DMS153 treated with DMSO at 0.1 percent for 48 hours (cell line): ENCODE results near the gene CABLES1.

Experiments
- DNase-seq: peaks from one replicate; lab custom pipeline; 2025; ENCODE audit not compliant: unreplicated experiment; lab: John Stamatoyannopoulos, UW

CABLES1 gene

GRCh38 chr18:23217781-23218180 is 82.5 kb downstream of the CABLES1 start:
- DNase-seq, result no peak

- no peak for DNase-seq
Observed at GRCh38 chr18:23220355-23220754, 85.1 kb downstream of the CABLES1 start.

GRCh38 chr18:23223641-23224040 is 88.4 kb downstream of the CABLES1 start:
- DNase-seq, result no peak

- DNase-seq, result no peak
Observed at GRCh38 chr18:23225503-23225902, 90.2 kb downstream of the CABLES1 start.

GRCh38 chr18:23226391-23226790 is 91.1 kb downstream of the CABLES1 start:
- DNase-seq, result no peak

- DNase-seq, result no peak
Observed at GRCh38 chr18:23226930-23227725, 91.8 kb downstream of the CABLES1 start.

GRCh38 chr18:23227726-23228070 is 92.4 kb downstream of the CABLES1 start:
- peak; percentile 13 for DNase-seq

GRCh38 chr18:23228102-23229061 is 93.1 kb downstream of the CABLES1 start:
- peak; percentile 23 for DNase-seq

- DNase-seq, result no peak
Observed at GRCh38 chr18:23229472-23229871, 94.2 kb downstream of the CABLES1 start.

- DNase-seq, result no peak
Observed at GRCh38 chr18:23230686-23231085, 95.4 kb downstream of the CABLES1 start.

GRCh38 chr18:23231340-23232021 is 96.2 kb downstream of the CABLES1 start:
- no peak for DNase-seq

GRCh38 chr18:23232331-23232730 is 97.0 kb downstream of the CABLES1 start:
- no peak for DNase-seq

- no peak for DNase-seq
Observed at GRCh38 chr18:23234619-23235018, 99.3 kb downstream of the CABLES1 start.

GRCh38 chr18:23235336-23235735 is 100.1 kb downstream of the CABLES1 start:
- DNase-seq, result no peak

- DNase-seq, result no peak
Observed at GRCh38 chr18:23235860-23236259, 100.6 kb downstream of the CABLES1 start.

- no peak for DNase-seq
Observed at GRCh38 chr18:23236876-23237468, 101.7 kb downstream of the CABLES1 start.

GRCh38 chr18:23237524-23238151 is 102.4 kb downstream of the CABLES1 start:
- DNase-seq, result no peak

GRCh38 chr18:23238152-23238531 is 102.9 kb downstream of the CABLES1 start:
- no peak for DNase-seq

GRCh38 chr18:23238651-23239349 is 103.5 kb downstream of the CABLES1 start:
- DNase-seq, result no peak

GRCh38 chr18:23239350-23239692 is 104.0 kb downstream of the CABLES1 start:
- no peak for DNase-seq
